Measurements from ENCODE around the gene ATOSA. TPM values are rescaled to one million over a fixed set of nuclear protein-coding genes. Genes with fewer than 3 reads are reported as not detected.

The ATOSA gene
- total RNA-seq, 2 experiments from 2014 or later, result 137 TPM

DNA sequence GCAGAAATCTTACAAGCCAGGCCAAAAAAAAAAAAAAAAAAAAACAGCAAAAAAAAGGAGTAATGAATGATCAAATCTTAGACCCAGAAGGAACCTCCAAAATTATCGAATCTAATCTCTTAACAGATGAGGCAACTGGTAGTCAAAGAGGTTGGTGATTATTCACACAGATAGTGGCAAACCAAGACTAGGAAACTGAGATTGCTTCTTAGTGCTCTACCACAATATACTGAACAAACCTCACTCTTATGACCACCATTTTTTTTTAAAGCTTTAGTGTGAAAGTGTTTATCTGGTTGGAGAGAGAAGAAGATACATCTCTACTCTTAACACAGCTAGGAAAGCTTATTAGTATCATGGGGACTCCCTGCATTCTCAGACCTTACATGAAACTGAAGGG is 17.3 kb downstream of the ATOSA start:
- Mint-ChIP-seq H3K36me3 (ENCODE audit: low read depth) (peaks cover 93% of the 10 kb centered on the region), H3K4me3 (no peak overlapping the region), H3K4me1 (ENCODE audit: low read depth) (peaks cover 54% of the 10 kb centered on the region), H3K9me3 (no peaks in the 10 kb centered on the region), H3K27me3 (no peaks in the 10 kb centered on the region), H3K27ac (no peak overlapping the region)
- H3K36me3 ChIP-seq (ENCODE audit: insufficient read depth, low read length), result peaks cover 93% of the 10 kb centered on the region
- H3K4me1 ChIP-seq (ENCODE audit: insufficient read depth, low read length), result peaks cover 6% of the 10 kb centered on the region
- POLR2A ChIA-PET, result no interaction called here
- H3K4me3 ChIP-seq (ENCODE audit: low read length), result no peak overlapping the region
- no peak overlapping the region for H3K27ac ChIP-seq (ENCODE audit: low read depth in 1 of 2, low read length in 2 of 2)
- no peak for TF ChIP-seq CTCF (IDR thresholded peaks at IDR 0.05)
- no peaks in the 10 kb centered on the region for H3K27me3 ChIP-seq (ENCODE audit: control insufficient read depth in 1 of 2, insufficient read depth in 2 of 2, low read length in 2 of 2)
- intact Hi-C loops (cut with DNase I, micrococcal nuclease), result loop anchor here (2.0 to 10.0 kb wide), 2 partner anchors 15 to 327 kb away; no protein-coding TSS in a partner anchor
- DNase-seq (no peak), ATAC-seq (ENCODE audit: poor library complexity) (no peak)
- no peaks in the 10 kb centered on the region for H3K9me3 ChIP-seq (ENCODE audit: control insufficient read depth in 1 of 2, insufficient read depth in 1 of 2, low read length in 2 of 2)
- CTCF ChIA-PET, result interaction anchor here (0.7 kb wide), 3 partner anchors 10 to 57 kb away, joined by 3 read pairs; no protein-coding TSS in a partner anchor

DNA sequence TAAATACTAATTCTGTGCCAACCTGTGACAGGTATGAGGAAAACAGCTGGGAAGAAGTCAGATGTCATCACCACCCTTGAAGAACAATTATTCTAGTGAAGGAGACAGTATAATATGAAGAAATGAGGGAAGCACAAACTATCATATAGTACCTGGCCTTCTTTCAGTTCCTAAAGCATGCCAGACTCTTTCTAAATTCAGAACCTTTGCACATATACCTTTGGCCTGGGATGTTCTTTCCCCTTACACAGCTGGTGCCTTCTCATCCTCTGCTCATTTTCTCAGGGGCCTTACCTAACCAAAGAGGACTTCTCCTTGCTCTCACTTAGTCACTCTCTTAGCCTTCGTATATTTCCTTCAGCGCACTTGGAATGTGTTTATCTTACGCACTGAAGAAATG is 19.0 kb downstream of the ATOSA start:
- intact Hi-C loops (cut with DNase I, micrococcal nuclease), result loop anchor here (2.0 to 10.0 kb wide), 2 partner anchors 17 to 325 kb away; no protein-coding TSS in a partner anchor
- TF ChIP-seq CTCF (IDR thresholded peaks at IDR 0.05), result no peak
- H3K36me3 ChIP-seq (ENCODE audit: insufficient read depth, low read length), result peaks cover 92% of the 10 kb centered on the region

GRCh38 chr15:52658955-52659354 is 20.2 kb downstream of the ATOSA start:
- H3K27me3 Mint-ChIP-seq, result no peaks in the 10 kb centered on the region
- intact Hi-C loops (cut with DNase I, micrococcal nuclease), result no loop called here
- Histone ChIP-seq H3K27me3 (ENCODE audit: control insufficient read depth in 1 of 2, insufficient read depth in 2 of 2, low read length in 2 of 2) (no peaks in the 10 kb centered on the region), H3K9me3 (ENCODE audit: control insufficient read depth in 1 of 2, insufficient read depth in 1 of 2, low read length in 2 of 2) (no peaks in the 10 kb centered on the region), H3K4me3 (ENCODE audit: low read length) (no peak overlapping the region), H3K36me3 (ENCODE audit: insufficient read depth, low read length) (peaks cover 90% of the 10 kb centered on the region), H3K4me1 (ENCODE audit: insufficient read depth, low read length) (peaks cover 6% of the 10 kb centered on the region), H3K27ac (ENCODE audit: low read depth in 1 of 2, low read length in 2 of 2) (no peak overlapping the region)
- DNase-seq (peak in 9 of 14 experiments; percentile 6 to 62 (median 17)), ATAC-seq (ENCODE audit: poor library complexity) (peak; percentile 84)
- ChIA-PET POLR2A (interaction anchor here (0.8 to 1.9 kb wide), 4 partner anchors 12 to 20 kb away, joined by 3 to 7 read pairs (median 4); partner anchors contain the start of gene ATOSA), CTCF (interaction anchor here (1.2 kb wide), 1 partner anchor 14 kb away, joined by 3 read pairs; no protein-coding TSS in a partner anchor)
- peaks cover 44% of the 10 kb centered on the region for H3K4me1 Mint-ChIP-seq (ENCODE audit: low read depth)
- H3K27ac Mint-ChIP-seq, result peak overlapping the region; percentile 24
- peaks cover 90% of the 10 kb centered on the region for H3K36me3 Mint-ChIP-seq (ENCODE audit: low read depth)
- no peaks in the 10 kb centered on the region for H3K9me3 Mint-ChIP-seq
- H3K4me3 Mint-ChIP-seq, result no peak overlapping the region
- TF ChIP-seq CTCF (IDR thresholded peaks at IDR 0.05), result no peak

More for the DNA sequence above, 19.0 kb downstream of the ATOSA start:
- H3K4me1 ChIP-seq (ENCODE audit: insufficient read depth, low read length), result peaks cover 6% of the 10 kb centered on the region
- no peaks in the 10 kb centered on the region for H3K27me3 ChIP-seq (ENCODE audit: control insufficient read depth in 1 of 2, insufficient read depth in 2 of 2, low read length in 2 of 2)
- no peak for DNase-seq
- Mint-ChIP-seq H3K36me3 (ENCODE audit: low read depth) (peaks cover 90% of the 10 kb centered on the region), H3K4me3 (no peak overlapping the region), H3K4me1 (ENCODE audit: low read depth) (peaks cover 44% of the 10 kb centered on the region), H3K9me3 (no peaks in the 10 kb centered on the region), H3K27ac (no peak overlapping the region), H3K27me3 (no peaks in the 10 kb centered on the region)
- no peaks in the 10 kb centered on the region for H3K9me3 ChIP-seq (ENCODE audit: control insufficient read depth in 1 of 2, insufficient read depth in 1 of 2, low read length in 2 of 2)
- CTCF ChIA-PET, result no interaction called here
- no peak for ATAC-seq (ENCODE audit: poor library complexity)
- POLR2A ChIA-PET, result interaction anchor here (0.9 kb wide), 1 partner anchor 11 kb away, joined by 3 read pairs; no protein-coding TSS in a partner anchor
- H3K27ac ChIP-seq (ENCODE audit: low read depth in 1 of 2, low read length in 2 of 2), result no peak overlapping the region
- H3K4me3 ChIP-seq (ENCODE audit: low read length), result no peak overlapping the region
